ENCODE measurements around the gene IMMP2L. TPM values are rescaled to one million over a fixed set of nuclear protein-coding genes. Genes with fewer than 3 reads are reported as not detected.

IMMP2L gene
- total RNA-seq, 1 experiment from 2014 or later: 8.8 TPM

- H3K27me3 ChIP-seq (ENCODE audit: control insufficient read depth, insufficient read depth, low read length): no peaks in the 10 kb centered on the region
- no peak overlapping the region for H3K27ac ChIP-seq (ENCODE audit: low read length)
- no peaks in the 10 kb centered on the region for H3K36me3 ChIP-seq (ENCODE audit: control insufficient read depth, insufficient read depth, low read length)
- DNase-seq (ENCODE audit: low read depth, low spot score): no peak
- in situ Hi-C loops (cut with HindIII; ENCODE audit: low pct_unique_long_range_greater_than_20kb, low sequenced_read_pairs): no loop called here
- intact Hi-C loops (cut with micrococcal nuclease; ENCODE audit: unreplicated experiment): no loop called here
- ATAC-seq: no peak
- no peaks in the 10 kb centered on the region for H3K9me3 ChIP-seq (ENCODE audit: control insufficient read depth, insufficient read depth, low read depth, low read length)
- no peak for TF ChIP-seq POLR2AphosphoS5 (IDR thresholded peaks at IDR 0.05; ENCODE audit: low read depth, low read length)
- no peak for TF ChIP-seq TCF7L2 (IDR thresholded peaks at IDR 0.05; ENCODE audit: low read depth, low read length)
- no peak for TF ChIP-seq SIN3A (IDR thresholded peaks at IDR 0.05; ENCODE audit: borderline replicate concordance, insufficient read depth, low read depth, low read length)
- TF ChIP-seq REST (IDR thresholded peaks at IDR 0.05; ENCODE audit: insufficient read depth in 1 of 2, low read depth in 2 of 2, low read length in 1 of 2): no peak
- no peak for TF ChIP-seq CTCF (IDR thresholded peaks at IDR 0.05)
- ChIA-PET POLR2A (no interaction called here), CTCF (no interaction called here)
- H3K4me1 ChIP-seq (ENCODE audit: control insufficient read depth, insufficient read depth, low read length): no peaks in the 10 kb centered on the region
- no TSS peak for BruUV-seq (replicated peaks)
- no peak overlapping the region for H3K4me3 ChIP-seq (ENCODE audit: low read depth in 2 of 2, low read length in 2 of 2)
Observed at GRCh38 chr7:111261496-111261895, 300.8 kb downstream of the IMMP2L start.

- H3K36me3 ChIP-seq (ENCODE audit: control insufficient read depth, insufficient read depth, low read length): no peaks in the 10 kb centered on the region
- ATAC-seq (no peak), DNase-seq (ENCODE audit: low read depth, low spot score) (no peak)
- BruUV-seq (replicated peaks): no TSS peak
- in situ Hi-C loops (cut with HindIII; ENCODE audit: low pct_unique_long_range_greater_than_20kb, low sequenced_read_pairs) (no loop called here), intact Hi-C loops (cut with micrococcal nuclease; ENCODE audit: unreplicated experiment) (no loop called here)
- no peak overlapping the region for H3K4me3 ChIP-seq (ENCODE audit: low read depth in 2 of 2, low read length in 2 of 2)
- POLR2A ChIA-PET: interaction anchor here (0.5 to 0.6 kb wide), 2 partner anchors 10 to 493 kb away, joined by 3 to 10 read pairs; no protein-coding TSS in a partner anchor
- CTCF ChIA-PET: no interaction called here
- H3K4me1 ChIP-seq (ENCODE audit: control insufficient read depth, insufficient read depth, low read length): no peaks in the 10 kb centered on the region
- no peaks in the 10 kb centered on the region for H3K9me3 ChIP-seq (ENCODE audit: control insufficient read depth, insufficient read depth, low read depth, low read length)
- no peaks in the 10 kb centered on the region for H3K27me3 ChIP-seq (ENCODE audit: control insufficient read depth, insufficient read depth, low read length)
- H3K27ac ChIP-seq (ENCODE audit: low read length): no peak overlapping the region
- TF ChIP-seq TCF7L2 (IDR thresholded peaks at IDR 0.05; ENCODE audit: low read depth, low read length): no peak
- TF ChIP-seq REST (IDR thresholded peaks at IDR 0.05; ENCODE audit: insufficient read depth in 1 of 2, low read depth in 2 of 2, low read length in 1 of 2): no peak
- no peak for TF ChIP-seq SIN3A (IDR thresholded peaks at IDR 0.05; ENCODE audit: borderline replicate concordance, insufficient read depth, low read depth, low read length)
- no peak for TF ChIP-seq CTCF (IDR thresholded peaks at IDR 0.05)
- TF ChIP-seq POLR2AphosphoS5 (IDR thresholded peaks at IDR 0.05; ENCODE audit: low read depth, low read length): no peak
Observed at GRCh38 chr7:111259991-111260390, 302.3 kb downstream of the IMMP2L start.
